Neural cell (in vitro differentiated cells): ENCODE measurements around the gene HNRNPR.
"Not testable (repeated sequence)": the region's sequence is repeated elsewhere in the genome, so short reads cannot be mapped to it uniquely, and the experiment has no call there.

Source experiments
- CTCF ChIP-seq: fragments of 450-650 bp; IDR thresholded peaks from 2 replicates; pipeline ENCODE4 v1.5.1; 2014; ENCODE audit warnings: antibody characterized with exemption, mild to moderate bottlenecking, moderate library complexity; ENCODE audit not compliant: poor library complexity, severe bottlenecking
- EP300 ChIP-seq: fragments of 450-650 bp; conservative IDR thresholded peaks from 2 replicates; pipeline ENCODE4 v1.6.1; 2014; ENCODE audit warnings: antibody characterized with exemption, mild to moderate bottlenecking, moderate library complexity; ENCODE audit not compliant: poor library complexity, severe bottlenecking
- EZH2 ChIP-seq: fragments of 200-600, 300-800 bp; shearing (Covaris generic), sonication (generic); IDR thresholded peaks from 2 replicates; pipeline ENCODE4 v1.6.1; 2014; ENCODE audit warnings: antibody characterized with exemption, low read length, borderline replicate concordance, mild to moderate bottlenecking; ENCODE audit not compliant: insufficient read depth, poor library complexity, severe bottlenecking
- MXI1 ChIP-seq: fragments of 450-650 bp; conservative IDR thresholded peaks from 2 replicates; pipeline ENCODE4 v1.6.1; 2014; ENCODE audit warnings: antibody characterized with exemption, mild to moderate bottlenecking; ENCODE audit not compliant: poor library complexity, severe bottlenecking
- POLR2AphosphoS5 ChIP-seq: IDR thresholded peaks from 2 replicates; pipeline ENCODE4 v1.6.1; 2012
- SMC3 ChIP-seq: fragments of 450-650 bp; conservative IDR thresholded peaks from 2 replicates; pipeline ENCODE4 v1.6.1; 2014; ENCODE audit warnings: antibody characterized with exemption, mild to moderate bottlenecking, moderate library complexity; ENCODE audit not compliant: poor library complexity
- TAF1 ChIP-seq: IDR thresholded peaks from 2 replicates; pipeline ENCODE4 v1.6.1; 2012; ENCODE audit warnings: low read depth
- TF ChIP-seq, protein P1 (sequence below): IDR thresholded peaks from 2 replicates; pipeline ENCODE4 v1.6.1; 2012; ENCODE audit warnings: borderline replicate concordance

DNA sequence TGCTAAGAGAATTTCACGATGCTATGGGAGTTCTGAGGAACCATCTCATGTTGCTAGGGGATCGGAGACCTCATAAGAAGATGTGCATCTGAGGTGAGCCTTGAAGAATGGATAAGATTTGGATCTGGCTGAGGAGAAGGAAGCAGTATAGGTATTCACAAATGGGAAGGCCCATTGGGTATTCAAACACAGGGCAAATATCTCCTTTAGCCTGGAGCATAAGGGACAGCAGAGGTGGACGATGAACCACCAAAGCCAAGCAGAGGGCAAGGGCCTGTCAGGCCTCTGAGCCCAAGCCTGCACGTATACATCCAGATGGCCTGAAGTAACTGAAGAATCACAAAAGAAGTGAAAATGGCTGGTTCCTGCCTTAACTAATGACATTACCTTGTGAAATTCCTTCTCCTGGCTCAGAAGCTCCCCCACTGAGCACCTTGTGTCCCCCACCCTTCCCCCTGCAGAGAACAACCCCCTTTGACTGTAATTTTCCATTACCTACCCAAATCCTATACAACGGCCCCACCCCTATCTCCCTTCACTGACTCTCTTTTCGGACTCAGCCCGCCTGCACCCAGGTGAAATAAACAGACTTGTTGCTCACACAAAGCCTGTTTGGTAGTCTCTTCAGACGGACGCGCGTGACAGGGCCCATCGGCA, 30.1 kb upstream of the HNRNPR start:
- TF ChIP-seq CTCF, POLR2AphosphoS5, EP300, MXI1, EZH2, TAF1, SMC3: not testable (repeated sequence)
- TF ChIP-seq, protein P1, sequence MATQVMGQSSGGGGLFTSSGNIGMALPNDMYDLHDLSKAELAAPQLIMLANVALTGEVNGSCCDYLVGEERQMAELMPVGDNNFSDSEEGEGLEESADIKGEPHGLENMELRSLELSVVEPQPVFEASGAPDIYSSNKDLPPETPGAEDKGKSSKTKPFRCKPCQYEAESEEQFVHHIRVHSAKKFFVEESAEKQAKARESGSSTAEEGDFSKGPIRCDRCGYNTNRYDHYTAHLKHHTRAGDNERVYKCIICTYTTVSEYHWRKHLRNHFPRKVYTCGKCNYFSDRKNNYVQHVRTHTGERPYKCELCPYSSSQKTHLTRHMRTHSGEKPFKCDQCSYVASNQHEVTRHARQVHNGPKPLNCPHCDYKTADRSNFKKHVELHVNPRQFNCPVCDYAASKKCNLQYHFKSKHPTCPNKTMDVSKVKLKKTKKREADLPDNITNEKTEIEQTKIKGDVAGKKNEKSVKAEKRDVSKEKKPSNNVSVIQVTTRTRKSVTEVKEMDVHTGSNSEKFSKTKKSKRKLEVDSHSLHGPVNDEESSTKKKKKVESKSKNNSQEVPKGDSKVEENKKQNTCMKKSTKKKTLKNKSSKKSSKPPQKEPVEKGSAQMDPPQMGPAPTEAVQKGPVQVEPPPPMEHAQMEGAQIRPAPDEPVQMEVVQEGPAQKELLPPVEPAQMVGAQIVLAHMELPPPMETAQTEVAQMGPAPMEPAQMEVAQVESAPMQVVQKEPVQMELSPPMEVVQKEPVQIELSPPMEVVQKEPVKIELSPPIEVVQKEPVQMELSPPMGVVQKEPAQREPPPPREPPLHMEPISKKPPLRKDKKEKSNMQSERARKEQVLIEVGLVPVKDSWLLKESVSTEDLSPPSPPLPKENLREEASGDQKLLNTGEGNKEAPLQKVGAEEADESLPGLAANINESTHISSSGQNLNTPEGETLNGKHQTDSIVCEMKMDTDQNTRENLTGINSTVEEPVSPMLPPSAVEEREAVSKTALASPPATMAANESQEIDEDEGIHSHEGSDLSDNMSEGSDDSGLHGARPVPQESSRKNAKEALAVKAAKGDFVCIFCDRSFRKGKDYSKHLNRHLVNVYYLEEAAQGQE, result not testable (repeated sequence)
